Measurements from ENCODE around the gene HSPBP1. TPM values are rescaled to one million over a fixed set of nuclear protein-coding genes. Genes with fewer than 3 reads are reported as not detected.
A peak's percentile ranks its signal among the peaks of the same experiment; 100 is the strongest.

HSPBP1 gene
- polyA plus RNA-seq, 1 donor: 30.6 TPM

GRCh38 chr19:55273978-55274707, 5.8 kb downstream of the HSPBP1 start:
- DNase-seq: no peak

GRCh38 chr19:55272142-55272541, 7.8 kb downstream of the HSPBP1 start:
- DNase-seq: no peak

GRCh38 chr19:55270172-55270942, 9.6 kb downstream of the HSPBP1 start:
- no peak for DNase-seq

- no peak for DNase-seq
These were observed 10.6 kb downstream of the HSPBP1 start for GRCh38 chr19:55269299-55269698.

GRCh38 chr19:55266840-55267239, 13.1 kb downstream of the HSPBP1 start:
- no peak for DNase-seq

GRCh38 chr19:55266404-55266803, 13.5 kb downstream of the HSPBP1 start:
- DNase-seq: no peak

GRCh38 chr19:55265723-55266386, 14.1 kb downstream of the HSPBP1 start:
- no peak for DNase-seq

- no peak for DNase-seq
These were observed 14.7 kb downstream of the HSPBP1 start for GRCh38 chr19:55265173-55265572.

- no peak for DNase-seq
These were observed 15.4 kb downstream of the HSPBP1 start for GRCh38 chr19:55264531-55264930.

GRCh38 chr19:55262359-55262758, 17.6 kb downstream of the HSPBP1 start:
- no peak for DNase-seq

GRCh38 chr19:55261671-55262126, 18.2 kb downstream of the HSPBP1 start:
- DNase-seq: no peak

- no peak for DNase-seq
These were observed 20.2 kb downstream of the HSPBP1 start for GRCh38 chr19:55259540-55260210.

- peak; percentile 100 for DNase-seq
These were observed 20.9 kb downstream of the HSPBP1 start, which contains the start of gene PPP6R1 for GRCh38 chr19:55258828-55259539. TSS of gene PPP6R1 (minus strand) at chr19:55259017. CDS start at chr19:55247103, 11,914 bp downstream.

- DNase-seq: no peak
These were observed 21.5 kb downstream of the HSPBP1 start for GRCh38 chr19:55258476-55258827.

GRCh38 chr19:55257461-55258420, 22.2 kb downstream of the HSPBP1 start:
- no peak for DNase-seq

GRCh38 chr19:55256562-55257460, 23.1 kb downstream of the HSPBP1 start:
- DNase-seq: no peak

- no peak for DNase-seq
These were observed 24.1 kb downstream of the HSPBP1 start for GRCh38 chr19:55255618-55256423.

- no peak for DNase-seq
These were observed 25.3 kb downstream of the HSPBP1 start for GRCh38 chr19:55254625-55254977.
